ENCODE data around the gene MAFB. TPM values are rescaled to one million over a fixed set of nuclear protein-coding genes. Genes with fewer than 3 reads are reported as not detected.

The MAFB gene
- total RNA-seq, 4 donors from 2014 or later = 25.7 to 89.4 (median 69.2) TPM

GRCh38 chr20:40685349-40685748 lies 3.7 kb downstream of the MAFB start:
- Histone ChIP-seq H3K36me3 (no peaks in the 10 kb centered on the region), H3K4me1 (peaks cover 63% of the 10 kb centered on the region), H3K9me3 (no peaks in the 10 kb centered on the region), H3K4me3 (peak overlapping the region; percentile 93), H3K27ac (peak overlapping the region; percentile 71), H3K27me3 (no peaks in the 10 kb centered on the region)
- no peak for DNase-seq (ENCODE audit: low spot score in 2 of 2)
- WGBS = 39% methylated on average over 4 of the region's 4 CpGs
- TF ChIP-seq POLR2AphosphoS5 (IDR thresholded peaks at IDR 0.05) (no peak), POLR2A (IDR thresholded peaks at IDR 0.05) (no peak), EP300 (IDR thresholded peaks at IDR 0.05) (no peak)

- Histone ChIP-seq H3K4me1 (peaks cover 53% of the 10 kb centered on the region), H3K27ac (peak overlapping the region; percentile 71), H3K27me3 (no peaks in the 10 kb centered on the region), H3K4me3 (peak overlapping the region; percentile 93), H3K36me3 (no peaks in the 10 kb centered on the region), H3K9me3 (no peaks in the 10 kb centered on the region)
- TF ChIP-seq CTCF (IDR thresholded peaks at IDR 0.05) (no peak), POLR2A (IDR thresholded peaks at IDR 0.05) (no peak), EP300 (IDR thresholded peaks at IDR 0.05) (no peak), POLR2AphosphoS5 (IDR thresholded peaks at IDR 0.05) (no peak)
- WGBS = 52% methylated on average over 9 of the region's 9 CpGs
- DNase-seq (ENCODE audit: low spot score in 2 of 2) = no peak
These were observed 5.2 kb downstream of the MAFB start for GRCh38 chr20:40683894-40684268.

GRCh38 chr20:40683221-40683893 lies 5.7 kb downstream of the MAFB start:
- Histone ChIP-seq H3K36me3 (no peaks in the 10 kb centered on the region), H3K4me3 (peak overlapping the region; percentile 93), H3K9me3 (no peaks in the 10 kb centered on the region), H3K27me3 (no peaks in the 10 kb centered on the region), H3K4me1 (peaks cover 52% of the 10 kb centered on the region), H3K27ac (peak overlapping the region; percentile 71)
- 22% methylated on average over 31 of the region's 58 CpGs for WGBS
- TF ChIP-seq POLR2A (IDR thresholded peaks at IDR 0.05) = no peak
- TF ChIP-seq CTCF (IDR thresholded peaks at IDR 0.05) = no peak
- TF ChIP-seq EP300 (IDR thresholded peaks at IDR 0.05) = no peak
- no peak for TF ChIP-seq POLR2AphosphoS5 (IDR thresholded peaks at IDR 0.05)
- peak in 1 of 2 donors; percentile 73 for DNase-seq (ENCODE audit: low spot score in 2 of 2)

GRCh38 chr20:40682104-40682981 lies 6.7 kb downstream of the MAFB start:
- Histone ChIP-seq H3K36me3 (no peaks in the 10 kb centered on the region), H3K9me3 (no peaks in the 10 kb centered on the region), H3K27ac (peak overlapping the region; percentile 71), H3K27me3 (no peaks in the 10 kb centered on the region), H3K4me1 (peaks cover 51% of the 10 kb centered on the region), H3K4me3 (peak overlapping the region; percentile 93)
- TF ChIP-seq POLR2AphosphoS5 (IDR thresholded peaks at IDR 0.05) (no peak), POLR2A (IDR thresholded peaks at IDR 0.05) (no peak), CTCF (IDR thresholded peaks at IDR 0.05) (no peak), EP300 (IDR thresholded peaks at IDR 0.05) (no peak)
- peak in 1 of 2 donors; percentile 71 for DNase-seq (ENCODE audit: low spot score in 2 of 2)
- WGBS = 49% methylated on average over 23 of the region's 30 CpGs

- Histone ChIP-seq H3K9me3 (no peaks in the 10 kb centered on the region), H3K27ac (no peak overlapping the region), H3K4me3 (no peak overlapping the region), H3K4me1 (peaks cover 53% of the 10 kb centered on the region), H3K36me3 (no peaks in the 10 kb centered on the region), H3K27me3 (no peaks in the 10 kb centered on the region)
- DNase-seq (ENCODE audit: low spot score in 2 of 2) = no peak
- TF ChIP-seq CTCF (IDR thresholded peaks at IDR 0.05) (no peak), POLR2A (IDR thresholded peaks at IDR 0.05) (no peak), POLR2AphosphoS5 (IDR thresholded peaks at IDR 0.05) (no peak), EP300 (IDR thresholded peaks at IDR 0.05) (no peak)
- 96% methylated on average over 13 of the region's 13 CpGs for WGBS
These were observed 7.4 kb downstream of the MAFB start for GRCh38 chr20:40681684-40682083.
